ENCODE data around the gene LDLRAD3.

DNA sequence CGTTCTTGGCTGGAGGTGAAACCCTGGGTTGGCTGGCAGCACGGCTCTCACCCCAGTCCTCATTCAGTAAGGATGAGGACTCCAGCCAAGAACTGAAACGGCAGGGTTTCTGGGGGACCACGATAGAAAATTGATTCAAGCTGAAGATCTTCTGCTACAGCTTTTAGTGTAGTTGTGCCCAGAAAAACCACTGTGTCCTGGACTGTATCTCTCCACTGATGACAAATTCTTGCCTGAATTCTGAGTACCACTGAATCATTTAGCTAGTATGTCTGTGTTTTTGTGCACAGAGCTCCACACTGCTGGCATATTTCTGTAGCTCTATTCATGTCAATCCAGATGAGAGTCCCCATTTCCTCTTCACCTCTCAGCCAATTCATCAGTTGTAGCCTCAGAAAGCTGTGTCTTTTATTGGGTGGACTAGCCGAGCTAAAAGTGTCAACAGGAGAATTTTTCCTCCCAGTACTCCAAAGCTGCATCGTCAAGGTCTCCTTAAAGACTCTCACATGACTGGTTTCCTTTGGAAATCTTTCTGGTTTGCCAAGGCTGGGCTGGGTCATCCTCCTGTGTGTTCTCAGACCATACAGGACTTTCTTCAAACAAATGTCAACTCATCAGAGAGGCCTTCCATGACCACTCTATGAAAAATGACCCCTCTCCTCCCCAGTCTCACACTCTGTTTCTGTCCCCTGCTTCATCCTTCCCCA is 144.6 kb downstream of the LDLRAD3 start:
- TF ChIP-seq EP300 (IDR thresholded peaks at IDR 0.05), result no peak
- TF ChIP-seq, protein P1, sequence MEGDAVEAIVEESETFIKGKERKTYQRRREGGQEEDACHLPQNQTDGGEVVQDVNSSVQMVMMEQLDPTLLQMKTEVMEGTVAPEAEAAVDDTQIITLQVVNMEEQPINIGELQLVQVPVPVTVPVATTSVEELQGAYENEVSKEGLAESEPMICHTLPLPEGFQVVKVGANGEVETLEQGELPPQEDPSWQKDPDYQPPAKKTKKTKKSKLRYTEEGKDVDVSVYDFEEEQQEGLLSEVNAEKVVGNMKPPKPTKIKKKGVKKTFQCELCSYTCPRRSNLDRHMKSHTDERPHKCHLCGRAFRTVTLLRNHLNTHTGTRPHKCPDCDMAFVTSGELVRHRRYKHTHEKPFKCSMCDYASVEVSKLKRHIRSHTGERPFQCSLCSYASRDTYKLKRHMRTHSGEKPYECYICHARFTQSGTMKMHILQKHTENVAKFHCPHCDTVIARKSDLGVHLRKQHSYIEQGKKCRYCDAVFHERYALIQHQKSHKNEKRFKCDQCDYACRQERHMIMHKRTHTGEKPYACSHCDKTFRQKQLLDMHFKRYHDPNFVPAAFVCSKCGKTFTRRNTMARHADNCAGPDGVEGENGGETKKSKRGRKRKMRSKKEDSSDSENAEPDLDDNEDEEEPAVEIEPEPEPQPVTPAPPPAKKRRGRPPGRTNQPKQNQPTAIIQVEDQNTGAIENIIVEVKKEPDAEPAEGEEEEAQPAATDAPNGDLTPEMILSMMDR (IDR thresholded peaks at IDR 0.05), result no peak

Measured in suprapubic skin (tissue), 3 donors.